ENCODE measurements around the gene SYT14.

DNA sequence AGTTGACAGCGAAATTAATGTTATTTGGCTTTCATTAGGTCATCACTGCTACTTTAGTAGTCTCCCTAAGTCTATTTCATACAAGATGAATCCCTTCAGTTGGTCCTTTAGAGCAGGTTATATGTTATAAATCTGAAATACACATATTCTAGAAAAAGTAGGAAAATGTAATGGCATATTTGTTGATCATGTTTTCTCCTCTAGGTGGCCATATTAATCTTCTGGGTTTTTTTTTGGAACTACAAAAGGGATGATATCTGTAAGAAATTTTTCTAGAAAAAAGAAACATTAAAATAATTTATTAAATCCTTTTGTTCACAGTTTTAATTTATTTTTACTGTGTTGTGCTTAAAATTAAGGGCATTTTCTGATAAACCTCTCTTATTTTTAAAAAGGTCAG lies 87.9 kb downstream of the SYT14 start:
- TF ChIP-seq, protein P1, sequence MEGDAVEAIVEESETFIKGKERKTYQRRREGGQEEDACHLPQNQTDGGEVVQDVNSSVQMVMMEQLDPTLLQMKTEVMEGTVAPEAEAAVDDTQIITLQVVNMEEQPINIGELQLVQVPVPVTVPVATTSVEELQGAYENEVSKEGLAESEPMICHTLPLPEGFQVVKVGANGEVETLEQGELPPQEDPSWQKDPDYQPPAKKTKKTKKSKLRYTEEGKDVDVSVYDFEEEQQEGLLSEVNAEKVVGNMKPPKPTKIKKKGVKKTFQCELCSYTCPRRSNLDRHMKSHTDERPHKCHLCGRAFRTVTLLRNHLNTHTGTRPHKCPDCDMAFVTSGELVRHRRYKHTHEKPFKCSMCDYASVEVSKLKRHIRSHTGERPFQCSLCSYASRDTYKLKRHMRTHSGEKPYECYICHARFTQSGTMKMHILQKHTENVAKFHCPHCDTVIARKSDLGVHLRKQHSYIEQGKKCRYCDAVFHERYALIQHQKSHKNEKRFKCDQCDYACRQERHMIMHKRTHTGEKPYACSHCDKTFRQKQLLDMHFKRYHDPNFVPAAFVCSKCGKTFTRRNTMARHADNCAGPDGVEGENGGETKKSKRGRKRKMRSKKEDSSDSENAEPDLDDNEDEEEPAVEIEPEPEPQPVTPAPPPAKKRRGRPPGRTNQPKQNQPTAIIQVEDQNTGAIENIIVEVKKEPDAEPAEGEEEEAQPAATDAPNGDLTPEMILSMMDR (IDR thresholded peaks at IDR 0.05; ENCODE audit: borderline replicate concordance, extremely low read depth, low read length, poor library complexity, severe bottlenecking): no peak
- TF ChIP-seq EZH2 (IDR thresholded peaks at IDR 0.05; ENCODE audit: borderline replicate concordance, low read depth, low read length, severe bottlenecking): no peak
